ENCODE data around the gene CACNA1C.

CACNA1C gene

GRCh38 chr12:2435511-2435910 is 382.7 kb downstream of the CACNA1C start:
- no peak for DNase-seq

GRCh38 chr12:2439332-2440100 is 386.7 kb downstream of the CACNA1C start:
- DNase-seq = no peak

- no peak for DNase-seq
Observed at GRCh38 chr12:2443776-2444175, 391.0 kb downstream of the CACNA1C start.

- no peak for DNase-seq
Observed at GRCh38 chr12:2445968-2446367, 393.2 kb downstream of the CACNA1C start.

GRCh38 chr12:2447861-2448260 is 395.1 kb downstream of the CACNA1C start:
- no peak for DNase-seq

GRCh38 chr12:2449586-2449985 is 396.8 kb downstream of the CACNA1C start:
- DNase-seq = no peak

- no peak for DNase-seq
Observed at GRCh38 chr12:2450553-2450952, 397.8 kb downstream of the CACNA1C start.

GRCh38 chr12:2451025-2451424 is 398.2 kb downstream of the CACNA1C start:
- DNase-seq = no peak

GRCh38 chr12:2451497-2451896 is 398.7 kb downstream of the CACNA1C start:
- no peak for DNase-seq

GRCh38 chr12:2453076-2453760 is 400.4 kb downstream of the CACNA1C start:
- DNase-seq = no peak

- DNase-seq = peak; percentile 50 to 53
Observed at GRCh38 chr12:2453761-2454090, 400.9 kb downstream of the CACNA1C start.

GRCh38 chr12:2454601-2455177 is 401.9 kb downstream of the CACNA1C start:
- no peak for DNase-seq

GRCh38 chr12:2455410-2455809 is 402.6 kb downstream of the CACNA1C start:
- DNase-seq = no peak

- no peak for DNase-seq
Observed at GRCh38 chr12:2456122-2456812, 403.5 kb downstream of the CACNA1C start.

- no peak for DNase-seq
Observed at GRCh38 chr12:2456813-2457186, 404.0 kb downstream of the CACNA1C start.

GRCh38 chr12:2457215-2457932 is 404.6 kb downstream of the CACNA1C start:
- DNase-seq = no peak

- DNase-seq = no peak
Observed at GRCh38 chr12:2457933-2458414, 405.2 kb downstream of the CACNA1C start.

GRCh38 chr12:2460051-2460670 is 407.4 kb downstream of the CACNA1C start:
- no peak for DNase-seq

- no peak for DNase-seq
Observed at GRCh38 chr12:2461046-2461445, 408.3 kb downstream of the CACNA1C start.

GRCh38 chr12:2461645-2462044 is 408.9 kb downstream of the CACNA1C start:
- DNase-seq = no peak

GRCh38 chr12:2462087-2462486 is 409.3 kb downstream of the CACNA1C start:
- DNase-seq = no peak

- no peak for DNase-seq
Observed at GRCh38 chr12:2463719-2464118, 410.9 kb downstream of the CACNA1C start.
